Chondrocyte (in vitro differentiated cells): ENCODE measurements around the gene LRRC4C. TPM values are rescaled to one million over a fixed set of nuclear protein-coding genes. Genes with fewer than 3 reads are reported as not detected.

ENCODE experiments used
- DNase-seq: peaks from one replicate; pipeline ENCODE4 v3.0.0; 2021; ENCODE audit warnings: mixed read lengths, low spot score
- H3K27ac Mint-ChIP-seq: one replicate; pipeline ENCODE4 v1.8.0; 2021; ENCODE audit warnings: mild to moderate bottlenecking, moderate library complexity, mixed read lengths; ENCODE audit not compliant: unreplicated experiment
- H3K27me3 Mint-ChIP-seq: 2 replicates; pipeline ENCODE4 v1.8.0; 2021; ENCODE audit warnings: low read depth, mixed read lengths
- H3K36me3 Mint-ChIP-seq: 2 replicates; pipeline ENCODE4 v1.8.0; 2021; ENCODE audit warnings: low read depth, mixed read lengths
- H3K4me1 Mint-ChIP-seq: 2 replicates; pipeline ENCODE4 v1.8.0; 2021; ENCODE audit warnings: low read depth, mild to moderate bottlenecking, mixed read lengths
- H3K4me3 Mint-ChIP-seq: one replicate; pipeline ENCODE4 v1.8.0; 2021; ENCODE audit warnings: mild to moderate bottlenecking, moderate library complexity, mixed read lengths; ENCODE audit not compliant: unreplicated experiment
- H3K9me3 Mint-ChIP-seq: 2 replicates; pipeline ENCODE4 v1.8.0; 2021; ENCODE audit warnings: low read depth, mixed read lengths
- CTCF ChIP-seq: fragments of 200-600 bp; sonication (generic); IDR thresholded peaks from 2 replicates; pipeline ENCODE4 v1.5.0; 2021; ENCODE audit warnings: antibody characterized with exemption, mild to moderate bottlenecking, moderate library complexity
- total RNA-seq: library from RNA; stranded (reverse); gene quantifications from 3 replicates; pipeline ENCODE4 v1.2.1, GENCODE V29; 2021

The LRRC4C gene
- total RNA-seq, 1 donor from 2014 or later: 0.72 TPM

GRCh38 chr11:40759341-40759740 lies 700.1 kb downstream of the LRRC4C start:
- Mint-ChIP-seq H3K36me3 (no peaks in the 10 kb centered on the region), H3K27ac (no peak overlapping the region), H3K27me3 (no peaks in the 10 kb centered on the region), H3K9me3 (peaks cover 4% of the 10 kb centered on the region), H3K4me1 (no peaks in the 10 kb centered on the region), H3K4me3 (no peak overlapping the region)
- no peak for DNase-seq
- TF ChIP-seq CTCF: no peak

- Mint-ChIP-seq H3K27me3 (no peaks in the 10 kb centered on the region), H3K4me3 (no peak overlapping the region), H3K9me3 (peaks cover 23% of the 10 kb centered on the region), H3K36me3 (no peaks in the 10 kb centered on the region), H3K27ac (no peak overlapping the region), H3K4me1 (no peaks in the 10 kb centered on the region)
- DNase-seq: no peak
- no peak for TF ChIP-seq CTCF
Measured at GRCh38 chr11:40754297-40754696, 705.2 kb downstream of the LRRC4C start.

- no peak overlapping the region for H3K4me3 Mint-ChIP-seq
- peaks cover 31% of the 10 kb centered on the region for H3K9me3 Mint-ChIP-seq
- H3K36me3 Mint-ChIP-seq: no peaks in the 10 kb centered on the region
- H3K27ac Mint-ChIP-seq: no peak overlapping the region
- no peaks in the 10 kb centered on the region for H3K4me1 Mint-ChIP-seq
- no peaks in the 10 kb centered on the region for H3K27me3 Mint-ChIP-seq
- TF ChIP-seq CTCF: no peak
- no peak for DNase-seq
Measured at GRCh38 chr11:40746282-40746681, 713.2 kb downstream of the LRRC4C start.

- H3K9me3 Mint-ChIP-seq: peaks cover 20% of the 10 kb centered on the region
- H3K4me1 Mint-ChIP-seq: no peaks in the 10 kb centered on the region
- H3K36me3 Mint-ChIP-seq: no peaks in the 10 kb centered on the region
- H3K4me3 Mint-ChIP-seq: no peak overlapping the region
- no peaks in the 10 kb centered on the region for H3K27me3 Mint-ChIP-seq
- H3K27ac Mint-ChIP-seq: no peak overlapping the region
- no peak for DNase-seq
- no peak for TF ChIP-seq CTCF
Measured at GRCh38 chr11:40732132-40732531, 727.3 kb downstream of the LRRC4C start.

GRCh38 chr11:40722179-40722795 lies 737.2 kb downstream of the LRRC4C start:
- peak; percentile 77 for TF ChIP-seq CTCF
- Mint-ChIP-seq H3K27ac (no peak overlapping the region), H3K4me1 (no peaks in the 10 kb centered on the region), H3K27me3 (peaks cover 8% of the 10 kb centered on the region), H3K9me3 (peaks cover 11% of the 10 kb centered on the region), H3K36me3 (no peaks in the 10 kb centered on the region), H3K4me3 (no peak overlapping the region)
- no peak for DNase-seq
